CD4-positive, alpha-beta memory T cell (primary cell): ENCODE data around the gene SYCE1L. TPM values are rescaled to one million over a fixed set of nuclear protein-coding genes. Genes with fewer than 3 reads are reported as not detected.
"Not testable (repeated sequence)": the region's sequence is repeated elsewhere in the genome, so short reads cannot be mapped to it uniquely, and the experiment has no call there.

ENCODE experiments used
- CTCF ChIA-PET: fragments of 350-600 bp; sonication (Branson Sonifier 250); formaldehyde crosslinking; loops from one replicate; lab custom pipeline; 2021; ENCODE audit warnings: inconsistent platforms; ENCODE audit not compliant: partially characterized antibody; lab: Charles Lee
- POLR2A ChIA-PET: fragments of 350-600 bp; sonication (Branson Sonifier 250); formaldehyde crosslinking; loops from one replicate; lab custom pipeline; 2021; ENCODE audit not compliant: partially characterized antibody; lab: Charles Lee
- DNase-seq, 5 donors: peaks; one replicate each; pipeline versions ENCODE4 v3.0.0 to v3.0.0-alpha.2; 2020 to 2022; ENCODE audit warnings: mixed read lengths in 1 of 5
- H3K27ac ChIP-seq: one replicate; pipeline ENCODE4 v1.7.0; 2013; ENCODE audit warnings: low read depth, low read length
- H3K27me3 ChIP-seq: 2 replicates; pipeline ENCODE4 v1.7.0; 2013; ENCODE audit warnings: mild to moderate bottlenecking, low read length, moderate library complexity; ENCODE audit not compliant: insufficient read depth
- H3K36me3 ChIP-seq: 2 replicates; pipeline ENCODE4 v1.7.0; 2013; ENCODE audit warnings: mild to moderate bottlenecking, low read length, moderate library complexity; ENCODE audit not compliant: insufficient read depth
- H3K4me1 ChIP-seq: 2 replicates; pipeline ENCODE4 v1.7.0; 2013; ENCODE audit warnings: mild to moderate bottlenecking, low read length, moderate library complexity; ENCODE audit not compliant: insufficient read depth
- H3K4me3 ChIP-seq, 2 donors: one replicate each; pipeline ENCODE4 v1.7.0; 2013; ENCODE audit warnings: low read length in 2 of 2, mild to moderate bottlenecking in 1 of 2
- H3K9me3 ChIP-seq, 2 donors: one replicate each; pipeline ENCODE4 v1.7.0; 2013; ENCODE audit warnings: low read length in 2 of 2, control low read depth in 1 of 2; ENCODE audit not compliant: control insufficient read depth in 1 of 2
- H3K27ac Mint-ChIP-seq, 7 donors: one replicate each; pipeline ENCODE4 v1.8.0; 2020 to 2021; ENCODE audit warnings: mixed read lengths in 7 of 7, mild to moderate bottlenecking in 6 of 7, inconsistent platforms in 3 of 7, moderate library complexity in 3 of 7
- H3K27me3 Mint-ChIP-seq, 2 donors: one replicate each; pipeline ENCODE4 v1.8.0; 2020 to 2021; ENCODE audit warnings: mixed read lengths in 2 of 2
- H3K36me3 Mint-ChIP-seq, 2 donors: one replicate each; pipeline ENCODE4 v1.8.0; 2020 to 2021; ENCODE audit warnings: mixed read lengths in 2 of 2, inconsistent platforms in 1 of 2, mild to moderate bottlenecking in 1 of 2
- H3K4me1 Mint-ChIP-seq, 4 donors: one replicate each; pipeline ENCODE4 v1.8.0; 2020 to 2021; ENCODE audit warnings: mixed read lengths in 4 of 4, mild to moderate bottlenecking in 1 of 4
- H3K4me3 Mint-ChIP-seq, 8 donors: one replicate each; pipeline ENCODE4 v1.8.0; 2020 to 2021; ENCODE audit warnings: mixed read lengths in 8 of 8, mild to moderate bottlenecking in 7 of 8, moderate library complexity in 6 of 8, inconsistent platforms in 3 of 8
- H3K9me3 Mint-ChIP-seq, 8 donors: one replicate each; pipeline ENCODE4 v1.8.0; 2020 to 2021; ENCODE audit warnings: mixed read lengths in 8 of 8, mild to moderate bottlenecking in 5 of 8, inconsistent platforms in 3 of 8, moderate library complexity in 1 of 8
- intact Hi-C: fragments of 100-400 bp; cut with micrococcal nuclease; formaldehyde crosslinking; loops from one replicate; pipeline ENCODE4 v1.15.1; 2023
- polyA plus RNA-seq, 2 donors: library from polyadenylated mRNA; unstranded; fragments of 300-500 nt; fragmentation: Illumina TruSeq; gene quantifications; one replicate each; pipeline ENCODE4 v1.2.3, GENCODE V29; 2021
- total RNA-seq, 2 experiments: library from RNA; stranded (reverse); gene quantifications; one replicate each; pipeline ENCODE4 v1.2.3, GENCODE V29; 2021

The SYCE1L gene
- total and polyA plus RNA-seq, 4 experiments from 2014 or later = 1.9 to 16.0 (median 8.9) TPM

DNA sequence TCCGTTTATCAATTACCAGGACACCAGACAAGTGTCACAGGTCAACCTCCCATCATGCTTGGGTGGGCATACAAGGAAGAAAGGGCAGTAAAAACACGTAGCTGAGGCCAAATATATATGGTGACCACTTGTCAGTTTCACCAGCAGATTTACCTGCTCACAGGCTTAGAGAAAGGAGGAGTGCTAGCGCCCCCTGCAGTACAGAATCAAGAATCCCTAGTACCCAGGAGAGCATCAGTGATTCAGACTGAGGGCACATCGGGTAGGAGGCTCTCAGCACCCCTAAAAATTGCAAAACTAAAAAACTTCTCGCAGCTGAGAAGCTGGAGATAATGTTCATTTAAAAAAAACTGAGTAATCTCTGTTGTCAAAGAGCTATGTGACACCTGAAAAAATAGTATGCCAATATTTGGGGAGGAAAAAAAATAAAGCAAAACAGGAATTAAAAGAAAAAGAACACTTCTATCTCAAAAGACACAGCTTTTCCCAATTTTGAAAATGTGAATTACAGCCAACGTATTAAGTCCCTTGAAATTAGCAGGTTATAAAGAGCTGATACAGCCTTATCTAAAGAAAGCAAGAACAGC is 29.5 kb upstream of the SYCE1L start:
- no peaks in the 10 kb centered on the region for H3K36me3 ChIP-seq
- Mint-ChIP-seq H3K27me3 (peaks cover 24 to 31% of the 10 kb centered on the region in 2 donors), H3K27ac (no peak overlapping the region), H3K36me3 (no peaks in the 10 kb centered on the region), H3K9me3 (no peaks in the 10 kb centered on the region), H3K4me3 (no peak overlapping the region), H3K4me1 (no peaks in the 10 kb centered on the region)
- H3K4me3 ChIP-seq = no peak overlapping the region
- CTCF ChIA-PET = interaction anchor here (1.1 to 4.0 kb wide), 12 partner anchors 8 to 1388 kb away, joined by 3 to 26 read pairs (median 7); no protein-coding TSS in a partner anchor
- peaks cover 8% of the 10 kb centered on the region for H3K27me3 ChIP-seq
- no peaks in the 10 kb centered on the region for H3K4me1 ChIP-seq
- intact Hi-C loops = no loop called here
- H3K9me3 ChIP-seq = no peaks in the 10 kb centered on the region
- DNase-seq = peak; percentile 12 to 45 (median 17)
- H3K27ac ChIP-seq = no peak overlapping the region
- POLR2A ChIA-PET = no interaction called here

GRCh38 chr16:77170805-77171204 is 28.4 kb upstream of the SYCE1L start:
- Histone ChIP-seq H3K27ac (no peak overlapping the region), H3K4me3 (no peak overlapping the region), H3K9me3 (no peaks in the 10 kb centered on the region), H3K36me3 (no peaks in the 10 kb centered on the region), H3K27me3 (peaks cover 8% of the 10 kb centered on the region), H3K4me1 (no peaks in the 10 kb centered on the region)
- no peak overlapping the region for H3K27ac Mint-ChIP-seq
- no peak overlapping the region for H3K4me3 Mint-ChIP-seq
- no peaks in the 10 kb centered on the region for H3K4me1 Mint-ChIP-seq
- no peaks in the 10 kb centered on the region for H3K9me3 Mint-ChIP-seq
- no peaks in the 10 kb centered on the region for H3K36me3 Mint-ChIP-seq
- intact Hi-C loops = no loop called here
- no peak for DNase-seq
- ChIA-PET POLR2A (no interaction called here), CTCF (interaction anchor here (1.1 to 4.0 kb wide), 16 partner anchors 9 to 1974 kb away, joined by 3 to 26 read pairs (median 6); no protein-coding TSS in a partner anchor)
- H3K27me3 Mint-ChIP-seq = peaks cover 29 to 31% of the 10 kb centered on the region in 2 donors

- Histone ChIP-seq H3K27me3 (peaks cover 8% of the 10 kb centered on the region), H3K36me3 (no peaks in the 10 kb centered on the region), H3K27ac (no peak overlapping the region), H3K4me3 (no peak overlapping the region), H3K9me3 (no peaks in the 10 kb centered on the region), H3K4me1 (no peaks in the 10 kb centered on the region)
- no peaks in the 10 kb centered on the region for H3K9me3 Mint-ChIP-seq
- intact Hi-C loops = no loop called here
- peak in 4 of 5 donors; percentile 34 to 41 (median 38) for DNase-seq
- H3K27me3 Mint-ChIP-seq = peaks cover 30 to 34% of the 10 kb centered on the region in 2 donors
- no peak overlapping the region for H3K27ac Mint-ChIP-seq
- CTCF ChIA-PET = interaction anchor here (0.8 to 4.0 kb wide), 15 partner anchors 9 to 1976 kb away, joined by 3 to 26 read pairs (median 6); no protein-coding TSS in a partner anchor
- POLR2A ChIA-PET = no interaction called here
- H3K4me3 Mint-ChIP-seq = no peak overlapping the region
- no peaks in the 10 kb centered on the region for H3K4me1 Mint-ChIP-seq
- H3K36me3 Mint-ChIP-seq = no peaks in the 10 kb centered on the region
Measured at GRCh38 chr16:77171745-77172635, 27.2 kb upstream of the SYCE1L start.

GRCh38 chr16:77172951-77173350 is 26.3 kb upstream of the SYCE1L start:
- Histone ChIP-seq H3K27me3 (peaks cover 8% of the 10 kb centered on the region), H3K27ac (no peak overlapping the region), H3K36me3 (no peaks in the 10 kb centered on the region), H3K4me3 (no peak overlapping the region), H3K9me3 (no peaks in the 10 kb centered on the region), H3K4me1 (no peaks in the 10 kb centered on the region)
- intact Hi-C loops = no loop called here
- Mint-ChIP-seq H3K27ac (no peak overlapping the region), H3K4me3 (no peak overlapping the region), H3K4me1 (no peaks in the 10 kb centered on the region), H3K36me3 (no peaks in the 10 kb centered on the region), H3K27me3 (peaks cover 29 to 30% of the 10 kb centered on the region in 2 donors), H3K9me3 (no peaks in the 10 kb centered on the region)
- no peak for DNase-seq
- CTCF ChIA-PET = no interaction called here
- POLR2A ChIA-PET = no interaction called here

- CTCF ChIA-PET = no interaction called here
- H3K27ac ChIP-seq = no peak overlapping the region
- H3K36me3 Mint-ChIP-seq = no peaks in the 10 kb centered on the region
- H3K9me3 Mint-ChIP-seq = no peaks in the 10 kb centered on the region
- no peak overlapping the region for H3K4me3 ChIP-seq
- no peak overlapping the region for H3K27ac Mint-ChIP-seq
- H3K9me3 ChIP-seq = no peaks in the 10 kb centered on the region
- intact Hi-C loops = no loop called here
- no peaks in the 10 kb centered on the region for H3K4me1 ChIP-seq
- DNase-seq = no peak
- H3K27me3 ChIP-seq = no peaks in the 10 kb centered on the region
- POLR2A ChIA-PET = no interaction called here
- no peak overlapping the region for H3K4me3 Mint-ChIP-seq
- no peaks in the 10 kb centered on the region for H3K4me1 Mint-ChIP-seq
- H3K27me3 Mint-ChIP-seq = peaks cover 7 to 12% of the 10 kb centered on the region in 2 donors
- no peaks in the 10 kb centered on the region for H3K36me3 ChIP-seq
Measured at GRCh38 chr16:77183137-77183536, 16.1 kb upstream of the SYCE1L start.

- H3K27me3 Mint-ChIP-seq, CTCF ChIA-PET, DNase-seq, H3K4me3 ChIP-seq, POLR2A ChIA-PET, H3K4me1 ChIP-seq, H3K36me3 ChIP-seq, H3K27ac Mint-ChIP-seq, intact Hi-C loops, H3K9me3 ChIP-seq, H3K4me3 Mint-ChIP-seq, H3K27ac ChIP-seq, H3K9me3 Mint-ChIP-seq, H3K27me3 ChIP-seq: not testable (repeated sequence)
- peaks cover 0 to 11% of the 10 kb centered on the region in 2 donors for H3K36me3 Mint-ChIP-seq
- H3K4me1 Mint-ChIP-seq = peaks cover 7 to 19% (median 10%) of the 10 kb centered on the region in 4 donors
Measured at GRCh38 chr16:77186298-77186697, 12.9 kb upstream of the SYCE1L start.

GRCh38 chr16:77190190-77190477 is 9.1 kb upstream of the SYCE1L start:
- Mint-ChIP-seq H3K4me1 (peaks cover 30 to 50% (median 38%) of the 10 kb centered on the region in 4 donors), H3K27ac (peak overlapping the region; percentile 98 to 100 (median 99)), H3K4me3 (peak overlapping the region; percentile 94 to 100 (median 98)), H3K9me3 (peaks cover 0 to 2% (median 0%) of the 10 kb centered on the region in 8 donors), H3K36me3 (peaks cover 28 to 46% of the 10 kb centered on the region in 2 donors), H3K27me3 (peaks cover 0 to 1% of the 10 kb centered on the region in 2 donors)
- no peaks in the 10 kb centered on the region for H3K27me3 ChIP-seq
- peak overlapping the region; percentile 93 for H3K27ac ChIP-seq
- intact Hi-C loops = loop anchor here (1.0 to 5.0 kb wide), 7 partner anchors 46 to 1758 kb away; partner anchors contain the start of genes ADAT1, CFDP1, NUDT7 and TMEM170A
- H3K36me3 ChIP-seq = peaks cover 12% of the 10 kb centered on the region
- CTCF ChIA-PET = no interaction called here
- POLR2A ChIA-PET = interaction anchor here (1.8 to 2.1 kb wide), 2 partner anchors 19 to 22 kb away, joined by 6 to 27 read pairs; no protein-coding TSS in a partner anchor
- peak overlapping the region; percentile 97 to 99 for H3K4me3 ChIP-seq
- DNase-seq = peak in 1 of 5 donors; percentile 4
- H3K9me3 ChIP-seq = no peaks in the 10 kb centered on the region
- H3K4me1 ChIP-seq = peaks cover 27% of the 10 kb centered on the region
